IMR-90 (cell line): Measurements from ENCODE around the gene C3. TPM values are rescaled to one million over a fixed set of nuclear protein-coding genes. Genes with fewer than 3 reads are reported as not detected.

Experiments used
- ATAC-seq: fragments of 200-7000 bp; cut with Tn5 transposase; 2 replicates; pipeline ENCODE4 v1.9.1; 2020; ENCODE audit warnings: low read depth, mild to moderate bottlenecking, moderate library complexity
- BruUV-seq: library from RNA; stranded (reverse); fragments of 400-500 nt; replicated peaks from 2 replicates; lab custom pipeline; 2021; lab: Mats Ljungman, UMichigan
- CTCF ChIA-PET: fragments of 300-600 bp; formaldehyde crosslinking; extraction: SDS; loops from one replicate; lab custom pipeline; 2021; ENCODE audit warnings: antibody characterized with exemption; lab: Yijun Ruan, JAX
- POLR2A ChIA-PET: fragments of 300-600 bp; sonication (Branson Sonifier 250); formaldehyde crosslinking; loops from one replicate; lab custom pipeline; 2022; ENCODE audit warnings: antibody characterized with exemption; ENCODE audit not compliant: unreplicated experiment; lab: Charles Lee
- DNase-seq: peaks from one replicate; pipeline ENCODE4 v3.0.0; 2013
- H2AFZ ChIP-seq: replicated peaks from 2 replicates; pipeline ENCODE3; 2013; ENCODE audit warnings: low read length, mild to moderate bottlenecking; ENCODE audit not compliant: poor library complexity
- H2AK5ac ChIP-seq: 2 replicates; pipeline ENCODE4 v1.6.1; 2013; ENCODE audit warnings: low read depth, low read length, inconsistent platforms
- H2AK9ac ChIP-seq: replicated peaks from 2 replicates; pipeline ENCODE3; 2013; ENCODE audit warnings: mild to moderate bottlenecking, low read depth, low read length, moderate library complexity; ENCODE audit not compliant: poor library complexity
- H2BK120ac ChIP-seq: 2 replicates; pipeline ENCODE4 v1.6.1; 2013; ENCODE audit warnings: low read depth, low read length, inconsistent platforms
- H2BK15ac ChIP-seq: 3 replicates; pipeline ENCODE4 v1.6.1; 2013; ENCODE audit warnings: low read depth, low read length, inconsistent platforms
- H2BK20ac ChIP-seq: 2 replicates; pipeline ENCODE4 v1.6.1; 2013; ENCODE audit warnings: low read depth, mild to moderate bottlenecking, inconsistent platforms, low read length, moderate library complexity
- H2BK5ac ChIP-seq: 2 replicates; pipeline ENCODE4 v1.6.1; 2013; ENCODE audit warnings: mild to moderate bottlenecking, low read depth, low read length, inconsistent platforms; ENCODE audit not compliant: poor library complexity, severe bottlenecking
- H3K14ac ChIP-seq: replicated peaks from 2 replicates; pipeline ENCODE4 v1.6.1; 2013; ENCODE audit warnings: low read depth, low read length, inconsistent platforms
- H3K18ac ChIP-seq: 2 replicates; pipeline ENCODE4 v1.6.1; 2013; ENCODE audit warnings: low read depth, low read length, control low read depth
- H3K23ac ChIP-seq: 2 replicates; pipeline ENCODE4 v1.6.1; 2013; ENCODE audit warnings: low read depth, low read length, inconsistent platforms
- H3K27ac ChIP-seq: 2 replicates; pipeline ENCODE4 v1.5.1; 2013; ENCODE audit warnings: mild to moderate bottlenecking, control low read depth, low read length; ENCODE audit not compliant: insufficient read depth
- H3K27me3 ChIP-seq: 2 replicates; pipeline ENCODE4 v1.6.1; 2013; ENCODE audit warnings: low read length; ENCODE audit not compliant: control insufficient read depth, insufficient read depth
- H3K36me3 ChIP-seq: 2 replicates; pipeline ENCODE4 v1.6.1; 2013; ENCODE audit warnings: low read length, mixed read lengths; ENCODE audit not compliant: control insufficient read depth, insufficient read depth
- H3K4ac ChIP-seq: 2 replicates; pipeline ENCODE4 v1.6.1; 2013; ENCODE audit warnings: low read depth, low read length, inconsistent platforms
- H3K4me1 ChIP-seq: 2 replicates; pipeline ENCODE4 v1.6.1; 2013; ENCODE audit warnings: low read length, mixed read lengths; ENCODE audit not compliant: control insufficient read depth, insufficient read depth
- H3K4me2 ChIP-seq: 2 replicates; pipeline ENCODE4 v1.6.1; 2013; ENCODE audit warnings: low read depth, mild to moderate bottlenecking, control low read depth, low read length, moderate library complexity
- H3K4me3 ChIP-seq: 2 replicates; pipeline ENCODE4 v1.5.1; 2013; ENCODE audit warnings: low read depth, mild to moderate bottlenecking, control low read depth, low read length, moderate library complexity; ENCODE audit not compliant: insufficient read depth
- H3K56ac ChIP-seq: 2 replicates; pipeline ENCODE4 v1.6.1; 2013; ENCODE audit warnings: low read length, inconsistent platforms; ENCODE audit not compliant: insufficient read depth; ENCODE audit errors: extremely low read depth
- H3K79me1 ChIP-seq, 2 experiments: 2 replicates each; pipeline ENCODE4 v1.6.1; 2013; ENCODE audit warnings: low read length in 2 of 2, inconsistent platforms in 1 of 2, low read depth in 1 of 2
- H3K9ac ChIP-seq: 2 replicates; pipeline ENCODE4 v1.6.1; 2013; ENCODE audit warnings: low read depth, low read length, control low read depth
- H3K9me1 ChIP-seq: 2 replicates; pipeline ENCODE4 v1.6.1; 2013; ENCODE audit warnings: low read length, inconsistent platforms; ENCODE audit not compliant: insufficient read depth
- H3K9me3 ChIP-seq: 2 replicates; pipeline ENCODE4 v1.6.1; 2013; ENCODE audit warnings: low read length; ENCODE audit not compliant: control insufficient read depth, insufficient read depth
- H4K20me1 ChIP-seq: 2 replicates; pipeline ENCODE4 v1.6.1; 2013; ENCODE audit warnings: low read length, inconsistent platforms; ENCODE audit not compliant: insufficient read depth
- H4K5ac ChIP-seq: 2 replicates; pipeline ENCODE4 v1.6.1; 2013; ENCODE audit warnings: mild to moderate bottlenecking, low read depth, low read length, control low read depth
- H4K8ac ChIP-seq, 2 experiments: 2 replicates each; pipeline ENCODE4 v1.6.1; 2013; ENCODE audit warnings: low read depth in 2 of 2, low read length in 2 of 2, control low read depth in 1 of 2, inconsistent platforms in 1 of 2
- H4K91ac ChIP-seq: 2 replicates; pipeline ENCODE4 v1.6.1; 2013; ENCODE audit warnings: low read depth, low read length, inconsistent platforms; ENCODE audit not compliant: insufficient read depth
- BHLHE40 ChIP-seq: fragments of 150-350 bp; IDR thresholded peaks from 2 replicates; pipeline ENCODE4 v1.6.1; 2016; ENCODE audit warnings: mild to moderate bottlenecking, low read depth, low read length
- CEBPB ChIP-seq: IDR thresholded peaks from 2 replicates; pipeline ENCODE4 v1.6.1; 2012; ENCODE audit warnings: low read depth, low read length, improper control_type of control experiment
- CHD1 ChIP-seq: IDR thresholded peaks from 2 replicates; pipeline ENCODE4 v1.6.1; 2012; ENCODE audit warnings: low read depth, low read length, improper control_type of control experiment
- CTCF ChIP-seq: conservative IDR thresholded peaks from 2 replicates; pipeline ENCODE4 v1.5.1; 2012; ENCODE audit warnings: mild to moderate bottlenecking, low read depth, low read length, improper control_type of control experiment
- FOS ChIP-seq: fragments of 150-350 bp; IDR thresholded peaks from 2 replicates; pipeline ENCODE4 v1.6.1; 2016; ENCODE audit warnings: low read depth, low read length
- MAFK ChIP-seq: IDR thresholded peaks from 2 replicates; pipeline ENCODE4 v1.6.1; 2012; ENCODE audit warnings: low read depth, low read length, improper control_type of control experiment
- MAZ ChIP-seq: IDR thresholded peaks from 2 replicates; pipeline ENCODE4 v1.6.1; 2012; ENCODE audit warnings: low read depth, mild to moderate bottlenecking, low read length, improper control_type of control experiment, moderate library complexity, borderline replicate concordance
- MXI1 ChIP-seq: IDR thresholded peaks from 2 replicates; pipeline ENCODE4 v1.6.1; 2012; ENCODE audit warnings: low read depth, mild to moderate bottlenecking, low read length, moderate library complexity, borderline replicate concordance
- NFE2L2 ChIP-seq: fragments of 150-350 bp; IDR thresholded peaks from 2 replicates; pipeline ENCODE4 v1.6.1; 2016; ENCODE audit warnings: low read depth, mild to moderate bottlenecking, low read length
- POLR2A ChIP-seq: IDR thresholded peaks from 2 replicates; pipeline ENCODE4 v1.6.1; 2012; ENCODE audit warnings: mild to moderate bottlenecking, low read depth, low read length
- RAD21 ChIP-seq: IDR thresholded peaks from 2 replicates; pipeline ENCODE4 v1.6.1; 2012; ENCODE audit warnings: low read length, improper control_type of control experiment
- RCOR1 ChIP-seq: IDR thresholded peaks from 2 replicates; pipeline ENCODE4 v1.6.1; 2012; ENCODE audit warnings: mild to moderate bottlenecking, low read length, improper control_type of control experiment; ENCODE audit not compliant: insufficient replicate concordance
- RFX5 ChIP-seq: IDR thresholded peaks from 2 replicates; pipeline ENCODE4 v1.8.0; 2012; ENCODE audit warnings: low read depth, mild to moderate bottlenecking, low read length, moderate library complexity
- SMC3 ChIP-seq: fragments of 150-350 bp; IDR thresholded peaks from 2 replicates; pipeline ENCODE4 v1.6.1; 2016; ENCODE audit warnings: low read depth, mild to moderate bottlenecking, antibody characterized with exemption, low read length, moderate library complexity
- WGBS, 2 experiments: methylation state at CpG; one replicate each; pipeline versions ENCODE4 v1.1.5 to v1.1.7; 2013; ENCODE audit warnings: missing lambda C conversion rate in 2 of 2; ENCODE audit not compliant: insufficient read length in 1 of 2; ENCODE audit errors: extremely low coverage in 2 of 2; 5-methylcytosine and 5-hydroxymethylcytosine counted together
- dilution Hi-C: fragments of 300-500 bp; cut with HindIII; formaldehyde crosslinking; loops from one replicate; pipeline ENCODE4 v1.14.3; 2018; ENCODE audit warnings: low sequenced_read_pairs; ENCODE audit not compliant: unreplicated experiment
- in situ Hi-C: fragments of 300-500 bp; cut with MboI; formaldehyde crosslinking; loops from 3 replicates; pipeline ENCODE4 v1.14.3; 2019; ENCODE audit warnings: low sequenced_read_pairs, inconsistent platforms, mixed read lengths
- intact Hi-C: fragments of 100-400 bp; cut with micrococcal nuclease; formaldehyde crosslinking; loops from 2 replicates; pipeline ENCODE4 v1.10.0; 2022
- polyA plus RNA-seq, 3 experiments: library from polyadenylated mRNA; depleted of rRNA; stranded (reverse); fragments of >200 nt; gene quantifications; 2 replicates each; pipeline ENCODE4 v1.2.3, GENCODE V29; 2012; ENCODE audit warnings: low replicate concordance in 1 of 3
- total RNA-seq: library from RNA; depleted of rRNA; stranded (reverse); fragments of >200 nt; gene quantifications from 2 replicates; pipeline ENCODE4 v1.2.3, GENCODE V29; 2012
- TF ChIP-seq, protein P1 (sequence below): fragments of 150-350 bp; IDR thresholded peaks from 2 replicates; pipeline ENCODE4 v1.6.1; 2017; ENCODE audit warnings: mild to moderate bottlenecking, antibody characterized with exemption, low read length, low read depth
- TF ChIP-seq, protein P2 (sequence below): fragments of 150-350 bp; IDR thresholded peaks from 2 replicates; pipeline ENCODE4 v1.6.1; 2016; ENCODE audit warnings: low read depth, mild to moderate bottlenecking, low read length, moderate library complexity, borderline replicate concordance

Gene C3
- total and polyA plus RNA-seq, 2 of the 4 experiments (the other 2 are of a cell fraction): 0.36 TPM; not detected in 1

- peak; percentile 90 for ATAC-seq
- H2AK9ac ChIP-seq: no peak overlapping the region
- no peaks in the 10 kb centered on the region for H3K36me3 ChIP-seq
- no peak overlapping the region for H3K4me2 ChIP-seq
- H2AK5ac ChIP-seq: no peak overlapping the region
- H3K18ac ChIP-seq: no peak overlapping the region
- H2BK120ac ChIP-seq: no peak overlapping the region
- dilution Hi-C loops (no loop called here), intact Hi-C loops (loop anchor here (1.0 to 5.0 kb wide), 6 partner anchors 104 to 505 kb away; no protein-coding TSS in a partner anchor), in situ Hi-C loops (loop anchor here (5.0 kb wide), 1 partner anchor 230 kb away; no protein-coding TSS in a partner anchor)
- ChIA-PET POLR2A (no interaction called here), CTCF (interaction anchor here (0.6 to 1.5 kb wide), 3 partner anchors 17 to 131 kb away, joined by 3 to 4 read pairs (median 3); no protein-coding TSS in a partner anchor)
- H3K56ac ChIP-seq: no peak overlapping the region
- H2BK20ac ChIP-seq: no peak overlapping the region
- H2BK5ac ChIP-seq: no peak overlapping the region
- no peak overlapping the region for H3K4ac ChIP-seq
- no peaks in the 10 kb centered on the region for H3K27me3 ChIP-seq
- no peaks in the 10 kb centered on the region for H3K79me1 ChIP-seq
- H4K91ac ChIP-seq: no peak overlapping the region
- no peak overlapping the region for H3K9ac ChIP-seq
- no peak overlapping the region for H2BK15ac ChIP-seq
- H4K20me1 ChIP-seq: no peaks in the 10 kb centered on the region
- H3K23ac ChIP-seq: no peak overlapping the region
- no peak overlapping the region for H3K14ac ChIP-seq
- H3K9me1 ChIP-seq: no peaks in the 10 kb centered on the region
- H3K27ac ChIP-seq: no peak overlapping the region
- H3K4me1 ChIP-seq: no peaks in the 10 kb centered on the region
- no TSS peak for BruUV-seq
- no peak overlapping the region for H4K8ac ChIP-seq
- H3K9me3 ChIP-seq: no peaks in the 10 kb centered on the region
- no peak overlapping the region for H2AFZ ChIP-seq
- no peak overlapping the region for H4K5ac ChIP-seq
- no CpG with 5 or more reads among the region's 12 CpGs for WGBS, 2 experiments
- no peak overlapping the region for H3K4me3 ChIP-seq
- DNase-seq: peak; percentile 64
- TF ChIP-seq MAFK: no peak
- TF ChIP-seq RAD21: peak; percentile 66
- TF ChIP-seq RFX5: no peak
- no peak for TF ChIP-seq MXI1
- peak; percentile 51 for TF ChIP-seq SMC3
- TF ChIP-seq FOS: no peak
- TF ChIP-seq BHLHE40: no peak
- TF ChIP-seq CTCF: peak; percentile 71
- TF ChIP-seq POLR2A: no peak
- no peak for TF ChIP-seq NFE2L2
- TF ChIP-seq, protein P1, sequence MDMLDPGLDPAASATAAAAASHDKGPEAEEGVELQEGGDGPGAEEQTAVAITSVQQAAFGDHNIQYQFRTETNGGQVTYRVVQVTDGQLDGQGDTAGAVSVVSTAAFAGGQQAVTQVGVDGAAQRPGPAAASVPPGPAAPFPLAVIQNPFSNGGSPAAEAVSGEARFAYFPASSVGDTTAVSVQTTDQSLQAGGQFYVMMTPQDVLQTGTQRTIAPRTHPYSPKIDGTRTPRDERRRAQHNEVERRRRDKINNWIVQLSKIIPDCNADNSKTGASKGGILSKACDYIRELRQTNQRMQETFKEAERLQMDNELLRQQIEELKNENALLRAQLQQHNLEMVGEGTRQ: no peak
- TF ChIP-seq CEBPB: no peak
- TF ChIP-seq CHD1: no peak
- no peak for TF ChIP-seq MAZ
- no peak for TF ChIP-seq RCOR1
- TF ChIP-seq, protein P2, sequence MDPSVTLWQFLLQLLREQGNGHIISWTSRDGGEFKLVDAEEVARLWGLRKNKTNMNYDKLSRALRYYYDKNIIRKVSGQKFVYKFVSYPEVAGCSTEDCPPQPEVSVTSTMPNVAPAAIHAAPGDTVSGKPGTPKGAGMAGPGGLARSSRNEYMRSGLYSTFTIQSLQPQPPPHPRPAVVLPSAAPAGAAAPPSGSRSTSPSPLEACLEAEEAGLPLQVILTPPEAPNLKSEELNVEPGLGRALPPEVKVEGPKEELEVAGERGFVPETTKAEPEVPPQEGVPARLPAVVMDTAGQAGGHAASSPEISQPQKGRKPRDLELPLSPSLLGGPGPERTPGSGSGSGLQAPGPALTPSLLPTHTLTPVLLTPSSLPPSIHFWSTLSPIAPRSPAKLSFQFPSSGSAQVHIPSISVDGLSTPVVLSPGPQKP: no peak
Measured at GRCh38 chr19:6632002-6632621, 88.3 kb downstream of the C3 start.
